SU-DHL-6 (cell line): ENCODE results near the gene HMG20B.

Source experiments
- EZH2phosphoT487 ChIP-seq: fragments of 200-600 bp; sonication (generic), shearing (Covaris generic); conservative IDR thresholded peaks from 2 replicates; pipeline ENCODE4 v1.6.1; 2018; ENCODE audit warnings: mild to moderate bottlenecking, antibody characterized with exemption, low read length, moderate library complexity, mixed read lengths
- TF ChIP-seq, protein P1 (sequence below): fragments of 200-600 bp; sonication (generic); IDR thresholded peaks from one replicate; pipeline ENCODE4 v1.5.1; 2017; ENCODE audit warnings: antibody characterized with exemption, mild to moderate bottlenecking, low read length, moderate library complexity; ENCODE audit not compliant: insufficient read depth, poor library complexity, severe bottlenecking

DNA sequence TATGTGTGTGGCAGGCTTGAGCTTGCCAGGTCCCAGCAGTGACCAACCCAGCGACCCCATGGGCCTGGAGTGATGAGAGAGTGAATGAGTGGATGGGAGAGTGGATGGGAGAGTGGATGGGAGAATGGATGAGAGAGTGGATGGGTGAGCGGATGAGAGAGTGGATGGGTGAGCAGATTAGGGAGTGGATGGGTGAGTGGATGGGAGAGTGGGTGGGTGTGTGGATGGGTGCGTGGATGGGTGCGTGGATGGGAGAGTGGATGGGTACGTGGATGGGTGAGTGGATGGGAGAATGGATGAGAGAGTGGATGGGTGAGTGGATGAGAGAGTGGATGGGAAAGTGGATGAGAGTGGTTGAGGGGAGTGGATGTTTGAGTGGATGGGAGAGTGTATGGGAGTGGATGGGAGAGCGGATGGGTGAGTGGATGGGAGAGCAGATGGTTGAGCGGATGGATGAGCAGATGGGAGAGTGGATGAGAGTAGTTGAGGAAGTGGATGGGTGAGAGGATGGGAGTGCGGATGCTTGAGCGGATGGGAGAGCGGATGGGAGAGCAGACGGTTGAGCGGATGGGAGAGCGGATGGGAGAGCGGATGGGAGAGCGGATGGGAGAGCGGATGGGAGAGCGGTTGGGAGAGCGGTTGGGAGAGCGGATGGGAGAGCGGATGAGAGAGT, 44.1 kb upstream of the HMG20B start:
- TF ChIP-seq, protein P1, sequence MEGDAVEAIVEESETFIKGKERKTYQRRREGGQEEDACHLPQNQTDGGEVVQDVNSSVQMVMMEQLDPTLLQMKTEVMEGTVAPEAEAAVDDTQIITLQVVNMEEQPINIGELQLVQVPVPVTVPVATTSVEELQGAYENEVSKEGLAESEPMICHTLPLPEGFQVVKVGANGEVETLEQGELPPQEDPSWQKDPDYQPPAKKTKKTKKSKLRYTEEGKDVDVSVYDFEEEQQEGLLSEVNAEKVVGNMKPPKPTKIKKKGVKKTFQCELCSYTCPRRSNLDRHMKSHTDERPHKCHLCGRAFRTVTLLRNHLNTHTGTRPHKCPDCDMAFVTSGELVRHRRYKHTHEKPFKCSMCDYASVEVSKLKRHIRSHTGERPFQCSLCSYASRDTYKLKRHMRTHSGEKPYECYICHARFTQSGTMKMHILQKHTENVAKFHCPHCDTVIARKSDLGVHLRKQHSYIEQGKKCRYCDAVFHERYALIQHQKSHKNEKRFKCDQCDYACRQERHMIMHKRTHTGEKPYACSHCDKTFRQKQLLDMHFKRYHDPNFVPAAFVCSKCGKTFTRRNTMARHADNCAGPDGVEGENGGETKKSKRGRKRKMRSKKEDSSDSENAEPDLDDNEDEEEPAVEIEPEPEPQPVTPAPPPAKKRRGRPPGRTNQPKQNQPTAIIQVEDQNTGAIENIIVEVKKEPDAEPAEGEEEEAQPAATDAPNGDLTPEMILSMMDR, result no peak
- no peak for TF ChIP-seq EZH2phosphoT487
